GM19240 (cell line): ENCODE results near the gene OR2B6.
"Not testable (repeated sequence)": the region's sequence is repeated elsewhere in the genome, so short reads cannot be mapped to it uniquely, and the experiment has no call there.

Experiments used
- DNase-seq: peaks from one replicate; pipeline ENCODE4 v3.0.0; 2011; ENCODE audit warnings: low spot score; ENCODE audit not compliant: insufficient read length

Gene OR2B6

GRCh38 chr6:27956941-27957340 lies at the start of gene OR2B6:
TSS of gene OR2B6 (plus strand) at chr6:27957241. CDS start at chr6:27957241, 0 bp downstream.
- no peak for DNase-seq

GRCh38 chr6:27908017-27908416 lies 49.0 kb upstream of the OR2B6 start:
- no peak for DNase-seq

GRCh38 chr6:27911956-27912446 lies 45.0 kb upstream of the OR2B6 start, which contains the start of gene OR2B2:
TSS of gene OR2B2 (minus strand) at chr6:27912396. CDS start at chr6:27912319, 77 bp downstream.
- DNase-seq, result no peak

GRCh38 chr6:27922949-27923348 lies 34.1 kb upstream of the OR2B6 start:
- DNase-seq, result no peak

GRCh38 chr6:27924179-27924578 lies 32.9 kb upstream of the OR2B6 start:
- DNase-seq, result no peak

GRCh38 chr6:27928041-27928440 lies 29.0 kb upstream of the OR2B6 start:
- not testable (repeated sequence) for DNase-seq

- not testable (repeated sequence) for DNase-seq
These were observed 27.1 kb upstream of the OR2B6 start for GRCh38 chr6:27929930-27930329.

GRCh38 chr6:27931209-27931608 lies 25.8 kb upstream of the OR2B6 start:
- no peak for DNase-seq

GRCh38 chr6:27940766-27941165 lies 16.3 kb upstream of the OR2B6 start:
- DNase-seq, result no peak

- DNase-seq, result not testable (repeated sequence)
These were observed 14.0 kb upstream of the OR2B6 start for GRCh38 chr6:27943072-27943471.

- DNase-seq, result no peak
These were observed 8.8 kb upstream of the OR2B6 start for GRCh38 chr6:27948237-27948636.

GRCh38 chr6:27951040-27951439 lies 6.0 kb upstream of the OR2B6 start:
- DNase-seq, result no peak

- no peak for DNase-seq
These were observed 475 bp downstream of the OR2B6 start for GRCh38 chr6:27957516-27957915.

GRCh38 chr6:27962506-27962905 lies 5.5 kb downstream of the OR2B6 start:
- DNase-seq, result no peak

- DNase-seq, result no peak
These were observed 9.0 kb downstream of the OR2B6 start for GRCh38 chr6:27966044-27966443.

- no peak for DNase-seq
These were observed 9.9 kb downstream of the OR2B6 start for GRCh38 chr6:27966816-27967426.

GRCh38 chr6:27970444-27970843 lies 13.4 kb downstream of the OR2B6 start:
- no peak for DNase-seq

GRCh38 chr6:27972750-27973149 lies 15.7 kb downstream of the OR2B6 start:
- DNase-seq, result no peak

GRCh38 chr6:27977387-27977786 lies 20.3 kb downstream of the OR2B6 start:
- no peak for DNase-seq

GRCh38 chr6:27978705-27979104 lies 21.7 kb downstream of the OR2B6 start:
- no peak for DNase-seq

- DNase-seq, result no peak
These were observed 23.1 kb downstream of the OR2B6 start for GRCh38 chr6:27980111-27980510.

- DNase-seq, result no peak
These were observed 30.1 kb downstream of the OR2B6 start for GRCh38 chr6:27986928-27987725.

- no peak for DNase-seq
These were observed 37.6 kb downstream of the OR2B6 start for GRCh38 chr6:27994616-27995015.
